ENCODE results near the gene SPPL3. TPM values are rescaled to one million over a fixed set of nuclear protein-coding genes. Genes with fewer than 3 reads are reported as not detected.

The SPPL3 gene
- total RNA-seq, 2 experiments from 2014 or later, result 38.3 to 43.4 TPM

DNA sequence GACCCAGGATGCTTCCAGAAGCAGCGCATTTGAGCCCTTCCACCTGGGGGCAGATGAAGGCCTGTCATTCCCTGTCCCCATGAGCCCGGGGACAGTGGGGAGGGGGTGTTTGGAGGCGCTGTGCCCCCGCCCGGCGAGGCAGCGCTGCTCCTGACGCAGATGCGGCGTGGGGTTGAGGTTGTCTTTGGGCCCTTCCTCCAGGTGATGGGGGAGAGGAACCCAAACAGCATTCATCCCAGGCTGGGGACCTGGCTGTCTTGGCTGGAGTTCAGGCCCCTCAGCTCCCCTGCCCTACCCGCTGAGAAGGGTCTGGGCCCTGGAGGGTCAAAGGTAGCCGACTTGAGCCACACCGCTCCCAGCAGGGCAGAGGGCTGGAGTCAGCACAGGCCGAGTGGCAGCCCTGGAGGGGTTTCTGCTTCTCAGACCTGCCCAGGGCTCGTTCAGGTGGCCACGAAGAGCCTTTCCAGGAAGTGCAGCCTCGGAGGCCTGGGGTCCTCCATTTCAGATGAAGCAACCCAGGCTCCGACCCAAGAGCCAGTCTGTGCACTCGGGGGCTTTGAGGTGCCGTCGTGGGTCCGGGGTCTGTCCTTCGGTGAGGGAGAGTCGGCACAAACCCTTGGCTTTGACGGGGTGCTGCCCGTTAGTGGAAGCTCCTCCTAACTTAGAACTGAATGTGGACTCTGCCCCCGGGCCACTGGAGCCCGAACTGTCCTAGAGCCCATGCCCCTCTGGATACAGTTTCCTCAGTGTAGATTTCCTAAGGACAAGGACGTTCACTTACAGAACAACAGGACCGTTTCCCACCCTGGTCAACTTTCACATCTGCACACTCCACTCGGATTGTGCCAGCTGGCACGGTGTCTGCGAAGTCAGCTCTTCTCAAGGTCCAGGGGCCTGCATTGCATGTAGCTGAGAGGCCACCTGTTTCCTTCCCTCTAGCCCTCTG lies 162.4 kb downstream of the SPPL3 start:
- Mint-ChIP-seq H3K27ac (no peak overlapping the region), H3K9me3 (no peaks in the 10 kb centered on the region), H3K4me3 (no peak overlapping the region), H3K27me3 (no peaks in the 10 kb centered on the region), H3K36me3 (ENCODE audit: low read depth) (no peaks in the 10 kb centered on the region), H3K4me1 (ENCODE audit: low read depth) (no peaks in the 10 kb centered on the region)
- ChIA-PET CTCF (no interaction called here), POLR2A (no interaction called here)
- Histone ChIP-seq H3K36me3 (ENCODE audit: insufficient read depth, low read length) (no peaks in the 10 kb centered on the region), H3K9me3 (ENCODE audit: control insufficient read depth in 1 of 2, insufficient read depth in 1 of 2, low read length in 2 of 2) (no peaks in the 10 kb centered on the region), H3K27me3 (ENCODE audit: control insufficient read depth in 1 of 2, insufficient read depth in 2 of 2, low read length in 2 of 2) (no peaks in the 10 kb centered on the region), H3K27ac (ENCODE audit: low read depth in 1 of 2, low read length in 2 of 2) (no peak overlapping the region), H3K4me3 (ENCODE audit: low read length) (no peak overlapping the region), H3K4me1 (ENCODE audit: insufficient read depth, low read length) (no peaks in the 10 kb centered on the region)
- ATAC-seq (ENCODE audit: poor library complexity), result no peak
- no peak for DNase-seq
- intact Hi-C loops (cut with DNase I, micrococcal nuclease), result no loop called here
- TF ChIP-seq, protein P1, sequence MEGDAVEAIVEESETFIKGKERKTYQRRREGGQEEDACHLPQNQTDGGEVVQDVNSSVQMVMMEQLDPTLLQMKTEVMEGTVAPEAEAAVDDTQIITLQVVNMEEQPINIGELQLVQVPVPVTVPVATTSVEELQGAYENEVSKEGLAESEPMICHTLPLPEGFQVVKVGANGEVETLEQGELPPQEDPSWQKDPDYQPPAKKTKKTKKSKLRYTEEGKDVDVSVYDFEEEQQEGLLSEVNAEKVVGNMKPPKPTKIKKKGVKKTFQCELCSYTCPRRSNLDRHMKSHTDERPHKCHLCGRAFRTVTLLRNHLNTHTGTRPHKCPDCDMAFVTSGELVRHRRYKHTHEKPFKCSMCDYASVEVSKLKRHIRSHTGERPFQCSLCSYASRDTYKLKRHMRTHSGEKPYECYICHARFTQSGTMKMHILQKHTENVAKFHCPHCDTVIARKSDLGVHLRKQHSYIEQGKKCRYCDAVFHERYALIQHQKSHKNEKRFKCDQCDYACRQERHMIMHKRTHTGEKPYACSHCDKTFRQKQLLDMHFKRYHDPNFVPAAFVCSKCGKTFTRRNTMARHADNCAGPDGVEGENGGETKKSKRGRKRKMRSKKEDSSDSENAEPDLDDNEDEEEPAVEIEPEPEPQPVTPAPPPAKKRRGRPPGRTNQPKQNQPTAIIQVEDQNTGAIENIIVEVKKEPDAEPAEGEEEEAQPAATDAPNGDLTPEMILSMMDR (IDR thresholded peaks at IDR 0.05), result no peak

DNA sequence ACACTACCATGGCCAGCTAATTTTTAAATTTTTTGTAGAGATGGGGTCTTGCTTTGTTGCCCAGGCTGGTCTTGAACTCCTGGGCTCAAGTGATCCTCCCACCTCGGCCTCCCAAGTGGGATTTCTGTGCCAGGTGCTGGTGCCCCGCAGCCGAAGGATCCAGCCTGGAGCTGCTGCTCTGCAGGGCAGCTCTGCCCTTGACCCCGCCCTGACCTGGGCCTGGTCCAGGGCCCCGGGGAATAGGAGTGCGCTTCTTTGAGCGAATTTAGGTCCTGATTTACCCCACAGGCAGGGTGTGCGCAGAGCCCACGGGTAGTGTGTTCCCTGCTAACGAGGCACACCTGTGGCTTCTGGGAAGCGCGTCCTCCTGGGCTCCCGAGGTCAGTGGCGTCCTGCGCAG lies 163.3 kb downstream of the SPPL3 start:
- ATAC-seq (ENCODE audit: poor library complexity) (no peak), DNase-seq (no peak)
- no peaks in the 10 kb centered on the region for H3K4me1 ChIP-seq (ENCODE audit: insufficient read depth, low read length)
- no peaks in the 10 kb centered on the region for H3K36me3 ChIP-seq (ENCODE audit: insufficient read depth, low read length)
- TF ChIP-seq, protein P1 (IDR thresholded peaks at IDR 0.05), result no peak
- H3K27me3 ChIP-seq (ENCODE audit: control insufficient read depth in 1 of 2, insufficient read depth in 2 of 2, low read length in 2 of 2), result no peaks in the 10 kb centered on the region
- intact Hi-C loops (cut with DNase I, micrococcal nuclease), result no loop called here
- H3K4me3 Mint-ChIP-seq, result no peak overlapping the region
- H3K27me3 Mint-ChIP-seq, result no peaks in the 10 kb centered on the region
- H3K36me3 Mint-ChIP-seq (ENCODE audit: low read depth), result peaks cover 8% of the 10 kb centered on the region
- H3K27ac ChIP-seq (ENCODE audit: low read depth in 1 of 2, low read length in 2 of 2), result no peak overlapping the region
- ChIA-PET CTCF (no interaction called here), POLR2A (no interaction called here)
- H3K9me3 Mint-ChIP-seq, result no peaks in the 10 kb centered on the region
- no peaks in the 10 kb centered on the region for H3K4me1 Mint-ChIP-seq (ENCODE audit: low read depth)
- H3K9me3 ChIP-seq (ENCODE audit: control insufficient read depth in 1 of 2, insufficient read depth in 1 of 2, low read length in 2 of 2), result no peaks in the 10 kb centered on the region
- H3K4me3 ChIP-seq (ENCODE audit: low read length), result no peak overlapping the region
- no peak overlapping the region for H3K27ac Mint-ChIP-seq

DNA sequence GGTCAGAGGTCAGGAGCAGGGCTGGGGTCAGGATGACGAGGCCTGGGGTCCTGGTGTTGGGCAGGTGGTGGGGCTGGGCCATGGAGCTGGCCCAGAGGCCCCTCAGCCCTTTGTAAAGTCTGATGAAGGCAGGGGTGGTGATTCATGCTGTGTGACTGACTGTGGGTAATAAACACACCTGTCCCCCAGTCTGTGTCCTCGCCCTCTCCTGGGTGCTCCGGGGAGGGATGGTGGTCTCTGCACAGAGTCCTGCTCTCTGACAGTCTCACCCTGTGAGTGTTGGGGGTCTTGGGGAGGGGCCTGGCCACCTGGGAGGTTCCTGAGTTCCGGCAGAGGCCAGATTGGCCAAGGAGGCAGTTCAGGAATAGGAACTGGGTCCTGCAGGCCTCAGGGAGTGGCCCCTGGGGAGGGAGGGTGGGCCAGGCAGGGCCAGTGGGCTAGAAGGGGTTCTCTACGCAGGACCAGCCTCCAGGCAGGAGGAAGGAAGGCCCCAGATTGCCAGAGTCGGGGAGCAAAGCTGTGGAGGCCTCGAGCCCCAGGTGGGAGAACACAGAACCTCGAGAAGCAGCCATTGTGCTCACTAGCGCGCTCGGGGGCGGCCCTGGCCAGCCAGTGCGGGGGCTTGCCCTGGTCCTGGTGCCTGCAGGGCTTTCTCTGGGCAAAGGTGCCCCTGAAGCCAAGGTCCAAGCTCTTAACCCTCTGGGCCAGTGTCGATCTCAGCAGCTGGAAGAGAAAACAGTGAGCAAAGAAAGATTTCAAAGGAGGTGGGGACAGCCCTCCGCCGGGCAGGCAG lies 164.1 kb downstream of the SPPL3 start:
- Mint-ChIP-seq H3K4me3 (no peak overlapping the region), H3K27ac (no peak overlapping the region), H3K27me3 (no peaks in the 10 kb centered on the region), H3K4me1 (ENCODE audit: low read depth) (no peaks in the 10 kb centered on the region), H3K9me3 (no peaks in the 10 kb centered on the region), H3K36me3 (ENCODE audit: low read depth) (peaks cover 9% of the 10 kb centered on the region)
- no peak overlapping the region for H3K4me3 ChIP-seq (ENCODE audit: low read length)
- TF ChIP-seq, protein P1 (IDR thresholded peaks at IDR 0.05), result no peak
- CTCF ChIA-PET, result no interaction called here
- no peaks in the 10 kb centered on the region for H3K27me3 ChIP-seq (ENCODE audit: control insufficient read depth in 1 of 2, insufficient read depth in 2 of 2, low read length in 2 of 2)
- no peak for DNase-seq
- no peak overlapping the region for H3K27ac ChIP-seq (ENCODE audit: low read depth in 1 of 2, low read length in 2 of 2)
- no peaks in the 10 kb centered on the region for H3K36me3 ChIP-seq (ENCODE audit: insufficient read depth, low read length)
- POLR2A ChIA-PET, result no interaction called here
- ATAC-seq (ENCODE audit: poor library complexity), result no peak
- intact Hi-C loops (cut with DNase I, micrococcal nuclease), result no loop called here
- H3K9me3 ChIP-seq (ENCODE audit: control insufficient read depth in 1 of 2, insufficient read depth in 1 of 2, low read length in 2 of 2), result no peaks in the 10 kb centered on the region
- no peaks in the 10 kb centered on the region for H3K4me1 ChIP-seq (ENCODE audit: insufficient read depth, low read length)
